ENCODE data around the gene INF2.
"Not testable (repeated sequence)": the region's sequence is repeated elsewhere in the genome, so short reads cannot be mapped to it uniquely, and the experiment has no call there.

INF2 gene

GRCh38 chr14:104719343-104719742 lies 29.9 kb downstream of the INF2 start:
- DNase-seq (ENCODE audit: low spot score) = no peak

GRCh38 chr14:104721505-104722431 lies 32.4 kb downstream of the INF2 start:
- DNase-seq (ENCODE audit: low spot score) = no peak

- no peak for DNase-seq (ENCODE audit: low spot score)
Observed at GRCh38 chr14:104722938-104723650, 33.7 kb downstream of the INF2 start.

GRCh38 chr14:104723651-104724406 lies 34.4 kb downstream of the INF2 start, which contains the start of gene ADSS1:
Gene ADSS1 (plus strand): TSS chr14:104724229. CDS start chr14:104724271, 42 bp downstream.
- DNase-seq (ENCODE audit: low spot score) = no peak

GRCh38 chr14:104724407-104724980 lies 35.1 kb downstream of the INF2 start:
- DNase-seq (ENCODE audit: low spot score) = no peak

GRCh38 chr14:104724981-104725771 lies 35.8 kb downstream of the INF2 start:
- peak; percentile 77 for DNase-seq (ENCODE audit: low spot score)

GRCh38 chr14:104725772-104726548 lies 36.5 kb downstream of the INF2 start:
- no peak for DNase-seq (ENCODE audit: low spot score)

- DNase-seq (ENCODE audit: low spot score) = no peak
Observed at GRCh38 chr14:104726600-104727451, 37.4 kb downstream of the INF2 start.

GRCh38 chr14:104728631-104729030 lies 39.2 kb downstream of the INF2 start:
- DNase-seq (ENCODE audit: low spot score) = no peak

- not testable (repeated sequence) for DNase-seq (ENCODE audit: low spot score)
Observed at GRCh38 chr14:104729176-104729834, 39.9 kb downstream of the INF2 start.

- DNase-seq (ENCODE audit: low spot score) = no peak
Observed at GRCh38 chr14:104729835-104730181, 40.4 kb downstream of the INF2 start.

GRCh38 chr14:104730487-104730886 lies 41.1 kb downstream of the INF2 start:
- no peak for DNase-seq (ENCODE audit: low spot score)

- DNase-seq (ENCODE audit: low spot score) = peak; percentile 61
Observed at GRCh38 chr14:104731320-104732294, 42.2 kb downstream of the INF2 start.

- no peak for DNase-seq (ENCODE audit: low spot score)
Observed at GRCh38 chr14:104732355-104732804, 43.0 kb downstream of the INF2 start.

GRCh38 chr14:104732931-104733681 lies 43.7 kb downstream of the INF2 start:
- DNase-seq (ENCODE audit: low spot score) = no peak

GRCh38 chr14:104734051-104734587 lies 44.7 kb downstream of the INF2 start:
- no peak for DNase-seq (ENCODE audit: low spot score)
